ENCODE data around the gene STEAP1.
"Not testable (repeated sequence)": the region's sequence is repeated elsewhere in the genome, so short reads cannot be mapped to it uniquely, and the experiment has no call there.

The STEAP1 gene

GRCh38 chr7:90157331-90157730, 3.1 kb downstream of the STEAP1 start:
- not testable (repeated sequence) for H3K4me1 ChIP-seq (ENCODE audit: control insufficient read depth, insufficient read depth, low read length); H3K27me3 ChIP-seq (ENCODE audit: control insufficient read depth, insufficient read depth, low read length); H3K4me3 ChIP-seq (ENCODE audit: low read depth, low read length); H3K36me3 ChIP-seq (ENCODE audit: control insufficient read depth, insufficient read depth, low read length); H3K9ac ChIP-seq (ENCODE audit: low read depth, low read length); H3K9me3 ChIP-seq (ENCODE audit: control insufficient read depth, insufficient read depth, low read length)

GRCh38 chr7:90157761-90158350, 3.6 kb downstream of the STEAP1 start:
- not testable (repeated sequence) for H3K36me3 ChIP-seq (ENCODE audit: control insufficient read depth, insufficient read depth, low read length); H3K4me1 ChIP-seq (ENCODE audit: control insufficient read depth, insufficient read depth, low read length); H3K9me3 ChIP-seq (ENCODE audit: control insufficient read depth, insufficient read depth, low read length); H3K9ac ChIP-seq (ENCODE audit: low read depth, low read length); H3K27me3 ChIP-seq (ENCODE audit: control insufficient read depth, insufficient read depth, low read length); H3K4me3 ChIP-seq (ENCODE audit: low read depth, low read length)

GRCh38 chr7:90163534-90163933, 9.3 kb downstream of the STEAP1 start:
- Histone ChIP-seq H3K9me3 (ENCODE audit: control insufficient read depth, insufficient read depth, low read length) (no peaks in the 10 kb centered on the region), H3K36me3 (ENCODE audit: control insufficient read depth, insufficient read depth, low read length) (no peaks in the 10 kb centered on the region), H3K4me3 (ENCODE audit: low read depth, low read length) (no peak overlapping the region), H3K27me3 (ENCODE audit: control insufficient read depth, insufficient read depth, low read length) (no peaks in the 10 kb centered on the region), H3K9ac (ENCODE audit: low read depth, low read length) (no peak overlapping the region), H3K4me1 (ENCODE audit: control insufficient read depth, insufficient read depth, low read length) (no peaks in the 10 kb centered on the region)

GRCh38 chr7:90165724-90166123, 11.5 kb downstream of the STEAP1 start:
- Histone ChIP-seq H3K9me3 (ENCODE audit: control insufficient read depth, insufficient read depth, low read length) (no peaks in the 10 kb centered on the region), H3K27me3 (ENCODE audit: control insufficient read depth, insufficient read depth, low read length) (no peaks in the 10 kb centered on the region), H3K9ac (ENCODE audit: low read depth, low read length) (no peak overlapping the region), H3K36me3 (ENCODE audit: control insufficient read depth, insufficient read depth, low read length) (no peaks in the 10 kb centered on the region), H3K4me1 (ENCODE audit: control insufficient read depth, insufficient read depth, low read length) (no peaks in the 10 kb centered on the region), H3K4me3 (ENCODE audit: low read depth, low read length) (no peak overlapping the region)

- H3K27me3 ChIP-seq (ENCODE audit: control insufficient read depth, insufficient read depth, low read length): no peaks in the 10 kb centered on the region
- H3K9me3 ChIP-seq (ENCODE audit: control insufficient read depth, insufficient read depth, low read length): no peaks in the 10 kb centered on the region
- H3K9ac ChIP-seq (ENCODE audit: low read depth, low read length): no peak overlapping the region
- no peaks in the 10 kb centered on the region for H3K4me1 ChIP-seq (ENCODE audit: control insufficient read depth, insufficient read depth, low read length)
- H3K4me3 ChIP-seq (ENCODE audit: low read depth, low read length): no peak overlapping the region
- H3K36me3 ChIP-seq (ENCODE audit: control insufficient read depth, insufficient read depth, low read length): no peaks in the 10 kb centered on the region
Measured at GRCh38 chr7:90166153-90166552, 11.9 kb downstream of the STEAP1 start.

- Histone ChIP-seq H3K9ac (ENCODE audit: low read depth, low read length) (no peak overlapping the region), H3K36me3 (ENCODE audit: control insufficient read depth, insufficient read depth, low read length) (no peaks in the 10 kb centered on the region), H3K4me3 (ENCODE audit: low read depth, low read length) (no peak overlapping the region), H3K9me3 (ENCODE audit: control insufficient read depth, insufficient read depth, low read length) (no peaks in the 10 kb centered on the region), H3K4me1 (ENCODE audit: control insufficient read depth, insufficient read depth, low read length) (no peaks in the 10 kb centered on the region), H3K27me3 (ENCODE audit: control insufficient read depth, insufficient read depth, low read length) (no peaks in the 10 kb centered on the region)
Measured at GRCh38 chr7:90167361-90167760, 13.1 kb downstream of the STEAP1 start.

- no peaks in the 10 kb centered on the region for H3K36me3 ChIP-seq (ENCODE audit: control insufficient read depth, insufficient read depth, low read length)
- no peak overlapping the region for H3K4me3 ChIP-seq (ENCODE audit: low read depth, low read length)
- no peaks in the 10 kb centered on the region for H3K27me3 ChIP-seq (ENCODE audit: control insufficient read depth, insufficient read depth, low read length)
- H3K4me1 ChIP-seq (ENCODE audit: control insufficient read depth, insufficient read depth, low read length): no peaks in the 10 kb centered on the region
- no peaks in the 10 kb centered on the region for H3K9me3 ChIP-seq (ENCODE audit: control insufficient read depth, insufficient read depth, low read length)
- H3K9ac ChIP-seq (ENCODE audit: low read depth, low read length): no peak overlapping the region
Measured at GRCh38 chr7:90169891-90170290, 15.6 kb downstream of the STEAP1 start.

GRCh38 chr7:90172121-90172520, 17.9 kb downstream of the STEAP1 start:
- Histone ChIP-seq H3K9ac (ENCODE audit: low read depth, low read length) (no peak overlapping the region), H3K9me3 (ENCODE audit: control insufficient read depth, insufficient read depth, low read length) (no peaks in the 10 kb centered on the region), H3K4me3 (ENCODE audit: low read depth, low read length) (no peak overlapping the region), H3K36me3 (ENCODE audit: control insufficient read depth, insufficient read depth, low read length) (no peaks in the 10 kb centered on the region), H3K27me3 (ENCODE audit: control insufficient read depth, insufficient read depth, low read length) (no peaks in the 10 kb centered on the region), H3K4me1 (ENCODE audit: control insufficient read depth, insufficient read depth, low read length) (no peaks in the 10 kb centered on the region)

GRCh38 chr7:90172624-90173023, 18.4 kb downstream of the STEAP1 start:
- Histone ChIP-seq H3K27me3 (ENCODE audit: control insufficient read depth, insufficient read depth, low read length) (no peaks in the 10 kb centered on the region), H3K4me3 (ENCODE audit: low read depth, low read length) (no peak overlapping the region), H3K4me1 (ENCODE audit: control insufficient read depth, insufficient read depth, low read length) (no peaks in the 10 kb centered on the region), H3K9ac (ENCODE audit: low read depth, low read length) (no peak overlapping the region), H3K36me3 (ENCODE audit: control insufficient read depth, insufficient read depth, low read length) (no peaks in the 10 kb centered on the region), H3K9me3 (ENCODE audit: control insufficient read depth, insufficient read depth, low read length) (no peaks in the 10 kb centered on the region)

- Histone ChIP-seq H3K36me3 (ENCODE audit: control insufficient read depth, insufficient read depth, low read length) (no peaks in the 10 kb centered on the region), H3K4me3 (ENCODE audit: low read depth, low read length) (no peak overlapping the region), H3K27me3 (ENCODE audit: control insufficient read depth, insufficient read depth, low read length) (no peaks in the 10 kb centered on the region), H3K9ac (ENCODE audit: low read depth, low read length) (no peak overlapping the region), H3K9me3 (ENCODE audit: control insufficient read depth, insufficient read depth, low read length) (no peaks in the 10 kb centered on the region), H3K4me1 (ENCODE audit: control insufficient read depth, insufficient read depth, low read length) (no peaks in the 10 kb centered on the region)
Measured at GRCh38 chr7:90173127-90173844, 19.0 kb downstream of the STEAP1 start.

- Histone ChIP-seq H3K4me1 (ENCODE audit: control insufficient read depth, insufficient read depth, low read length) (peaks cover 5% of the 10 kb centered on the region), H3K9ac (ENCODE audit: low read depth, low read length) (no peak overlapping the region), H3K36me3 (ENCODE audit: control insufficient read depth, insufficient read depth, low read length) (no peaks in the 10 kb centered on the region), H3K27me3 (ENCODE audit: control insufficient read depth, insufficient read depth, low read length) (no peaks in the 10 kb centered on the region), H3K9me3 (ENCODE audit: control insufficient read depth, insufficient read depth, low read length) (no peaks in the 10 kb centered on the region), H3K4me3 (ENCODE audit: low read depth, low read length) (no peak overlapping the region)
Measured at GRCh38 chr7:90175667-90176066, 21.4 kb downstream of the STEAP1 start.

- no peaks in the 10 kb centered on the region for H3K27me3 ChIP-seq (ENCODE audit: control insufficient read depth, insufficient read depth, low read length)
- H3K9ac ChIP-seq (ENCODE audit: low read depth, low read length): no peak overlapping the region
- H3K9me3 ChIP-seq (ENCODE audit: control insufficient read depth, insufficient read depth, low read length): no peaks in the 10 kb centered on the region
- peaks cover 5% of the 10 kb centered on the region for H3K4me1 ChIP-seq (ENCODE audit: control insufficient read depth, insufficient read depth, low read length)
- H3K4me3 ChIP-seq (ENCODE audit: low read depth, low read length): no peak overlapping the region
- no peaks in the 10 kb centered on the region for H3K36me3 ChIP-seq (ENCODE audit: control insufficient read depth, insufficient read depth, low read length)
Measured at GRCh38 chr7:90176195-90176594, 21.9 kb downstream of the STEAP1 start.
